ENCODE measurements around the gene HHIP. TPM values are rescaled to one million over a fixed set of nuclear protein-coding genes. Genes with fewer than 3 reads are reported as not detected.

Gene HHIP
- total RNA-seq, 1 experiment from 2014 or later: 1.7 TPM

- no peak for DNase-seq (ENCODE audit: low read depth)
Observed at GRCh38 chr4:144705601-144706590, 59.9 kb downstream of the HHIP start.

GRCh38 chr4:144709159-144709558 is 63.2 kb downstream of the HHIP start:
- DNase-seq (ENCODE audit: low read depth): peak; percentile 80

- DNase-seq (ENCODE audit: low read depth): peak; percentile 85
Observed at GRCh38 chr4:144709793-144710525, 64.0 kb downstream of the HHIP start.

- DNase-seq (ENCODE audit: low read depth): peak; percentile 63
Observed at GRCh38 chr4:144710526-144710912, 64.6 kb downstream of the HHIP start.

GRCh38 chr4:144711700-144712456 is 65.9 kb downstream of the HHIP start:
- DNase-seq (ENCODE audit: low read depth): no peak

GRCh38 chr4:144712775-144713174 is 66.8 kb downstream of the HHIP start:
- peak; percentile 37 for DNase-seq (ENCODE audit: low read depth)

GRCh38 chr4:144714166-144714565 is 68.2 kb downstream of the HHIP start:
- peak; percentile 8 for DNase-seq (ENCODE audit: low read depth)

GRCh38 chr4:144715230-144715629 is 69.3 kb downstream of the HHIP start:
- no peak for DNase-seq (ENCODE audit: low read depth)

- no peak for DNase-seq (ENCODE audit: low read depth)
Observed at GRCh38 chr4:144716778-144717177, 70.8 kb downstream of the HHIP start.

- no peak for DNase-seq (ENCODE audit: low read depth)
Observed at GRCh38 chr4:144718958-144719512, 73.1 kb downstream of the HHIP start.

- DNase-seq (ENCODE audit: low read depth): no peak
Observed at GRCh38 chr4:144720491-144720890, 74.5 kb downstream of the HHIP start.

- no peak for DNase-seq (ENCODE audit: low read depth)
Observed at GRCh38 chr4:144721994-144722393, 76.0 kb downstream of the HHIP start.

GRCh38 chr4:144723471-144723870 is 77.5 kb downstream of the HHIP start:
- DNase-seq (ENCODE audit: low read depth): peak; percentile 22

- no peak for DNase-seq (ENCODE audit: low read depth)
Observed at GRCh38 chr4:144729175-144729574, 83.2 kb downstream of the HHIP start.

GRCh38 chr4:144732584-144733428 is 86.8 kb downstream of the HHIP start:
- DNase-seq (ENCODE audit: low read depth): peak; percentile 63

- DNase-seq (ENCODE audit: low read depth): no peak
Observed at GRCh38 chr4:144733566-144733965, 87.6 kb downstream of the HHIP start.

- DNase-seq (ENCODE audit: low read depth): peak; percentile 39
Observed at GRCh38 chr4:144734522-144734921, 88.6 kb downstream of the HHIP start.

GRCh38 chr4:144738649-144739048 is 92.7 kb downstream of the HHIP start:
- no peak for DNase-seq (ENCODE audit: low read depth)

GRCh38 chr4:144739511-144740033 is 93.6 kb downstream of the HHIP start:
- DNase-seq (ENCODE audit: low read depth): no peak

- no peak for DNase-seq (ENCODE audit: low read depth)
Observed at GRCh38 chr4:144740316-144740715, 94.4 kb downstream of the HHIP start.

Data from LHCN-M2 (cell line).